HFF-Myc (cell line): ENCODE data around the gene SLN.

Experiments used
- DNase-seq: peaks from one replicate; pipeline ENCODE4 v3.0.0-alpha.2; 2011; ENCODE audit warnings: low read depth; ENCODE audit errors: extremely low read depth
- H3K4me3 ChIP-seq: replicated peaks from 2 replicates; pipeline ENCODE4 v1.5.1; 2011; ENCODE audit warnings: low read depth, mild to moderate bottlenecking, control low read depth, low read length
- CTCF ChIP-seq: IDR thresholded peaks from 2 replicates; pipeline ENCODE4 v1.5.1; 2012; ENCODE audit warnings: mild to moderate bottlenecking, low read depth, low read length, control low read depth; ENCODE audit errors: missing control alignments

Gene SLN

GRCh38 chr11:107720303-107720774 lies 8.5 kb upstream of the SLN start:
- TF ChIP-seq CTCF = no peak
- no peak overlapping the region for H3K4me3 ChIP-seq
- no peak for DNase-seq

- no peak for DNase-seq
- no peak for TF ChIP-seq CTCF
These were observed 7.9 kb upstream of the SLN start for GRCh38 chr11:107719557-107720302.

GRCh38 chr11:107719073-107719472 lies 7.2 kb upstream of the SLN start:
- no peak overlapping the region for H3K4me3 ChIP-seq
- DNase-seq = no peak
- TF ChIP-seq CTCF = no peak

More at GRCh38 chr11:107719557-107720302, 7.9 kb upstream of the SLN start:
- H3K4me3 ChIP-seq = no peak overlapping the region

- no peak overlapping the region for H3K4me3 ChIP-seq
- no peak for TF ChIP-seq CTCF
- DNase-seq = no peak
These were observed 5.2 kb upstream of the SLN start for GRCh38 chr11:107716884-107717532.

GRCh38 chr11:107713009-107713408 lies 1.2 kb upstream of the SLN start:
- no peak for TF ChIP-seq CTCF
- H3K4me3 ChIP-seq = no peak overlapping the region
- DNase-seq = no peak

GRCh38 chr11:107710301-107710700 lies 1.6 kb downstream of the SLN start:
- DNase-seq = no peak
- TF ChIP-seq CTCF = no peak
- no peak overlapping the region for H3K4me3 ChIP-seq

GRCh38 chr11:107708792-107709191 lies 3.1 kb downstream of the SLN start:
- H3K4me3 ChIP-seq = no peak overlapping the region
- no peak for TF ChIP-seq CTCF
- DNase-seq = no peak
